Progenitor cell of endocrine pancreas (in vitro differentiated cells): ENCODE results near the gene TCTN2. TPM values are rescaled to one million over a fixed set of nuclear protein-coding genes. Genes with fewer than 3 reads are reported as not detected.

Experiments used
- DNase-seq: peaks from one replicate; pipeline ENCODE4 v3.0.0; 2021; ENCODE audit warnings: low spot score; ENCODE audit not compliant: unreplicated experiment
- H3K27ac Mint-ChIP-seq: 2 replicates; pipeline ENCODE4 v1.8.0; 2021; ENCODE audit warnings: mild to moderate bottlenecking, moderate library complexity, mixed read lengths
- H3K27me3 Mint-ChIP-seq: 2 replicates; pipeline ENCODE4 v1.8.0; 2021; ENCODE audit warnings: mixed read lengths
- H3K36me3 Mint-ChIP-seq: 2 replicates; pipeline ENCODE4 v1.8.0; 2022; ENCODE audit warnings: mixed read lengths; ENCODE audit not compliant: insufficient read depth
- H3K4me1 Mint-ChIP-seq: 2 replicates; pipeline ENCODE4 v1.8.0; 2021; ENCODE audit warnings: low read depth, mixed read lengths
- H3K4me3 Mint-ChIP-seq: 2 replicates; pipeline ENCODE4 v1.8.0; 2021; ENCODE audit warnings: low read depth, mild to moderate bottlenecking, moderate library complexity, mixed read lengths
- H3K9me3 Mint-ChIP-seq: 2 replicates; pipeline ENCODE4 v1.8.0; 2021; ENCODE audit warnings: low read depth, mixed read lengths
- long read RNA-seq: library from polyadenylated mRNA; unstranded; transcript quantifications from one replicate; pipeline ENCODE4 v2.0.0, GENCODE V29; 2020
- total RNA-seq: library from RNA; stranded (reverse); gene quantifications from 2 replicates; pipeline ENCODE4 v1.2.1, GENCODE V29; 2021
- TF ChIP-seq, protein P1 (sequence below): fragments of 200-600 bp; sonication (generic); IDR thresholded peaks from one replicate; pipeline ENCODE4 v1.5.0; 2021; ENCODE audit warnings: antibody characterized with exemption, mild to moderate bottlenecking; ENCODE audit not compliant: unreplicated experiment

Gene TCTN2
- total RNA-seq = 35.5 and 37.6 TPM in 2 replicates
- long read RNA-seq, transcript TCTN2-202 (18 exons, 2,513 nt) = minor isoform, 9 of 50 reads
- long read RNA-seq, transcript TCTN2-201 (18 exons, 2,912 nt) = major isoform, 22 of 50 reads
- long read RNA-seq, partial matches to known transcripts = 6 of 50 reads
- long read RNA-seq, other reads (novel, unspliced or antisense) = 13 of 50 reads

DNA sequence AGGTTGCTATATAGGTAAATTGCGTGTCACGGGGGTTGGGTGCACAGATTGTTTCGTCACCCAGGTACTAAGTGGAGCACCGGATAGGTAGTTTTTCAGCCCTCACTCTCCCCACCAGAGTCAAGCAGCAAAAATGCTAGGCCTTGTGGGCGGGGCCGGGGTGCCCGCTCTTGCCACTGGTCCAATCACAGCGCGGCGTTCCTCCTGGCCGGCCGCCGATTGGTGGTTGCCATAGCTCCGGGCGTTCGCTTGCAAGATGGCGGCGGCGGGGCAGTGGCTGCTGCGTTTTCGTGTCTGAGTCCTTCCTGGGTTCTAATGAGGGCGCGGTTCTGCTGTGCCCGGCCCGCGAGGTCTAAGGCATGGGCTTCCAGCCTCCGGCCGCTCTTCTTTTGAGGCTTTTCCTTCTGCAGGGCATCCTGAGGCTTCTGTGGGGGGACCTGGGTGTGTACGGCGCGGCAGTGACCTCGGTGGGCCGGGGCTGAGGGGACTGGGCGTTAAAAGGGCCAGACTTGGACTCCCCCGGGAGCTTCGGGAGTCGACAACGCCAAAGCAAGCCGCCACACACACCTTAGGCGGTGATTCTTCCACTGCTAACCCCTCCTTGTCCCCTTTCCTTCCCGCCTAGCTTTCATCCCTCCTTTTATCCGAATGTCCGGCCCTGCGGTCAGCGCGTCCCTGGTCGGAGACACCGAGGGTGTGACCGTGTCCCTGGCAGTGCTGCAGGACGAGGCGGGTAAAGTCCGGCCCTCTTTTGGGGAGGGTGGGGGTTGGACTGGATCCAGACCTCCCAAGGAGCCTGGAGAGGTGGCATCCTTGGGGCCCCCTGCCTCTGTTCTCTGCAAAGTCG lies at the start of gene TCTN2:
Gene TCTN2 (plus strand): TSS at position 232 of the 847 bp plus-strand sequence. CDS start 128 bp downstream, at position 360.
- H3K27me3 Mint-ChIP-seq = no peaks in the 10 kb centered on the region

DNA sequence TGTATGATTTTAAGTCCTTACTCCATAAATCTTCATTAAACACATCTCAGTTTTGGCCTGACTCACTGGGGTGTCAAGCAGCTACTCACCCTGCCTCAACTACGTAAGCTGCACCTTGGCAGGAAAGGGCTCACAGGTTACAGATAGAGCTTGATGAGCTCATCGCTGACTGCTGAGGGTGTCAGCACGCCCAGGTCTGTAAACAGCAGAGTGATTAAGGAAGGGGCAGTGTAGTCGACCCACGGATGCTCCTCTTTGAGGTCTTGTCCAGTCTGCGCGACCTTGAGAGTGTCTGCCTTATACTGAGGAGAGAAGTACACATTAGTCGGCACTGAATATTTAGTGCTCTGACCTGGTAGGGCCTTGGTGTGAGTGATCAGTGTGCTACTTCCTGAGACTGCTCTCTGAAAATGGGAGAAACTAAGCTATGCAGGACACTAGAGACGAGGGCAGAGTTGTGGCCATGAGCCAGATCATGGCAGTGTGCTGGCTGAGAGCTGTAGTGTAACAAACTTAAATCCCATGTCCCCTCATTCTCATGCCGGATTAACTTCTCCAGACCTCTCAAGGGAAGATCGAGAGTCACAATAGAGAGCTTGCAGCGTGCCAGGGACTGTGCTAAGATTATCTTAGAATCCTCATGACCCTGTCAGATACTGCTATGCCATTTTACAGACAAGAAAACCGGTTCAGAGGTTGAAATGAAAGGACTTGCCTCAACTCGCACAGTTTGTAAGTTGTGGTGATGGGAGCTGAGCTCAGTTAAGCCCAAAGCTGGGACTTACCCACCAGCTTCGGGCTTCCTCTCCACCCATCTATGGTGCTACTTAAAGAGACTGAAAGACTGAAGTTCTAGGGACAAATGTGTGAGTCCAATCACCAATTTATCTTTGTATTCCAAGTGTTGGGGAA lies 49.0 kb upstream of the TCTN2 start:
- Mint-ChIP-seq H3K9me3 (no peaks in the 10 kb centered on the region), H3K4me1 (no peaks in the 10 kb centered on the region), H3K36me3 (peaks cover 40% of the 10 kb centered on the region), H3K27me3 (no peaks in the 10 kb centered on the region), H3K4me3 (no peak overlapping the region), H3K27ac (peak overlapping the region; percentile 57)
- DNase-seq = no peak
- TF ChIP-seq, protein P1, sequence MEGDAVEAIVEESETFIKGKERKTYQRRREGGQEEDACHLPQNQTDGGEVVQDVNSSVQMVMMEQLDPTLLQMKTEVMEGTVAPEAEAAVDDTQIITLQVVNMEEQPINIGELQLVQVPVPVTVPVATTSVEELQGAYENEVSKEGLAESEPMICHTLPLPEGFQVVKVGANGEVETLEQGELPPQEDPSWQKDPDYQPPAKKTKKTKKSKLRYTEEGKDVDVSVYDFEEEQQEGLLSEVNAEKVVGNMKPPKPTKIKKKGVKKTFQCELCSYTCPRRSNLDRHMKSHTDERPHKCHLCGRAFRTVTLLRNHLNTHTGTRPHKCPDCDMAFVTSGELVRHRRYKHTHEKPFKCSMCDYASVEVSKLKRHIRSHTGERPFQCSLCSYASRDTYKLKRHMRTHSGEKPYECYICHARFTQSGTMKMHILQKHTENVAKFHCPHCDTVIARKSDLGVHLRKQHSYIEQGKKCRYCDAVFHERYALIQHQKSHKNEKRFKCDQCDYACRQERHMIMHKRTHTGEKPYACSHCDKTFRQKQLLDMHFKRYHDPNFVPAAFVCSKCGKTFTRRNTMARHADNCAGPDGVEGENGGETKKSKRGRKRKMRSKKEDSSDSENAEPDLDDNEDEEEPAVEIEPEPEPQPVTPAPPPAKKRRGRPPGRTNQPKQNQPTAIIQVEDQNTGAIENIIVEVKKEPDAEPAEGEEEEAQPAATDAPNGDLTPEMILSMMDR = no peak

More for the DNA sequence above, at the start of gene TCTN2:
- Mint-ChIP-seq H3K36me3 (peaks cover 13% of the 10 kb centered on the region), H3K9me3 (no peaks in the 10 kb centered on the region), H3K27ac (peak within 1 kb of the TSS; percentile 91), H3K4me1 (peaks cover 9% of the 10 kb centered on the region), H3K4me3 (peak within 1 kb of the TSS; percentile 92)
- TF ChIP-seq, protein P1 = no peak
- peak; percentile 92 for DNase-seq

DNA sequence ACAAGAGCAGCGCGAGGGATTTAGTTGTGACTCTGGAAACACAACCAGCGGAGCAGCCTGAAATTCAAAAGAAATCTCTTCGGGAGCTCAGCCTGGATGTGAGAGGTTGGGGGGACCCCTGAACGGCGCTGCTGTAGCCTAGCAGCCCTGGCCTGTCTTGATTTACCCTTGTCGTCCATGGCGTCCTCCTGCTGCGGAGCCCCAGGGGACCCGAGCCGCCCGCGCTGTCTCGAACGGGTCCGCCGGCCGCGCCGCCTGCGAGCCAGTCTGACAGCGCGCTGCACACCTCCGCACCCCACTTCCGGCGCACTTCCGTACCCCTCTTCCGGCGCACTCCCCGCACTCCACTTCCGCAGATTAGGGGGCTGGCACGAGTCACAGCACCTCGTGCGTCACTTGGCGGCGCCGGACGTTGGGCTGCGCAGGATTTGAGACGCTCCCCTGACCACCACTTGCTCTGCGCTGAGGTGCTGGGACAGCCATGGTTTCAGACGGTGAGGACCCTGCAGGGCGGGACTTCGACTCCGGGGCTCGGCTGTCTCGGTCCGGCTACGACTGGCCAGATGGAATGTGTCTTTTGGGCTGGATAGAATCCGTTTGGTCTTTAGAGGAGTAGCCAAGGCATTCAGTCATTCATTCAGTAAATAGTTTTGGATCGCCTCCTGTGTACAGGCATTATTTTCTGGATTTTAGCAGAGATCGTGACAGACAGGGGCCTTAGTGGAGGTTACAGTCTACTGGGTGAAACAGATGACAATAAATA lies 37.4 kb upstream of the TCTN2 start, which contains the start of the genes EIF2B1 and GTF2H3:
Gene EIF2B1 (minus strand): TSS at position 308 of the 763 bp plus-strand sequence. CDS start 129 bp downstream, at position 179.
Gene GTF2H3 (plus strand): TSS at position 451 of the 763 bp plus-strand sequence. CDS start 31 bp downstream, at position 482.
- H3K4me1 Mint-ChIP-seq = peaks cover 14% of the 10 kb centered on the region
- peak within 1 kb of the TSS; percentile 99 for H3K27ac Mint-ChIP-seq
- no peaks in the 10 kb centered on the region for H3K27me3 Mint-ChIP-seq
- TF ChIP-seq, protein P1 = no peak
- H3K9me3 Mint-ChIP-seq = no peaks in the 10 kb centered on the region
- H3K4me3 Mint-ChIP-seq = peak within 1 kb of the TSS; percentile 99
- DNase-seq = peak; percentile 87
- H3K36me3 Mint-ChIP-seq = peaks cover 10% of the 10 kb centered on the region

DNA sequence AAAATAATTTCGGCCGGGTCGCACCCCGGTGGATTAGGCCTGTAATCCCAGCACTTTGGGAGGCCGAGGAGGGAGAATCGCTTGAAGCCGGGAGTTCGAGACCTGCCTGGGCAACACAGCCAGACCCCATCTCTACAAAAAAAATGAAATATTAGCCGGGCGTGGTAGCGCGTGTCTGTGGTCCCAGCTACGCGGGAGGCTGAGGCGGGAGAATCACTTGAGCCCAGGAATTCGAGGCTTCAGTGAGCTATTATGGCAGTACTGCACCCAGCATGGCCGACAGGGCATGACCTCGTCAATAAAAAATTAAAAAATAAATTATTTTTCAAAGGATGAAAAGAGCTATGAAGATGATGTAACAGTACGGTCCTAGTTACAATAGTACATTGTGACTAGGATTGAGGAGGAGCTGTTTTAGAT lies 36.8 kb upstream of the TCTN2 start:
- H3K27me3 Mint-ChIP-seq = no peaks in the 10 kb centered on the region
- H3K36me3 Mint-ChIP-seq = peaks cover 9% of the 10 kb centered on the region
- peak overlapping the region; percentile 99 for H3K4me3 Mint-ChIP-seq
- no peak for DNase-seq
- H3K27ac Mint-ChIP-seq = peak overlapping the region; percentile 99
- no peaks in the 10 kb centered on the region for H3K9me3 Mint-ChIP-seq
- peaks cover 14% of the 10 kb centered on the region for H3K4me1 Mint-ChIP-seq
- TF ChIP-seq, protein P1 = no peak
